Measurements from ENCODE around the gene RCBTB1.
"Not testable (repeated sequence)": the region's sequence is repeated elsewhere in the genome, so short reads cannot be mapped to it uniquely, and the experiment has no call there.

The RCBTB1 gene

DNA sequence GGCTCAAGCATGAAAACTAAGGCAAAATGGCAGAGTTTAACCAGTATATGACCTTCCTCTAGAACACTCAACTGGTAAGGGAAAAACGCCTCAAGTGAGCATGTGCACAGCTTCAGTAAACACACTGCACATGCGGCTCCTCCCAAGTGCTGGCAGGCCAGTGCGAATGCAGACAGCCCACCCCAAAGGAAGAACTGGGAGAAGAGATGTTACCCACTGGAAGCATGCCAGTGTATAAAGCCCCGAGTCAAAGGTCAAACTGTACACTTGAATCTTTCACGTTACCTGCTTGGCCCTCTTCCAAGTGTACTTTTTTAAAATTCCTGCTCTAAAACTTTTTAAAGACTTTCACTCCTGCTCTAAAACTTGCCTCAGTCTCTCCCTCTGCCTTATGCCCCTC, 19.2 kb upstream of the RCBTB1 start:
- no peak for DNase-seq

DNA sequence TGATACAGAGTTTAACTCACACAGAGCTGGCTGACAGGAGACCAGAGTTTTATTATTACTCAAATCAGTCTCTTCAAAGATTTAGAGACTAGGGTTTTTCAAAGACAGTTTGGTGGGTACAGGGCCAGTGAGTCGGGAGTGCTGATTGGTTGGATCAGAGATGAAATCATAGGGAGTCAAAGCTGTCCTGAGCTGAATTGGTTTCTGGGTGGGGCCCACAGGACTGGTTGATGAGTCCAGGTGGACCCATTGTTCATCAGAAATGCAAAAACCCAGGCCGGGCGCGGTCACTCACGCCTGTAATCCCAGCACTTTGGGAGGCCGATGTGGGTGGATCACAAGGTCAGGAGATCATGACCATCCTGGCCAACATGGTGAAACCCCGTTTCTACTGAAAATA, 17.3 kb upstream of the RCBTB1 start:
- not testable (repeated sequence) for DNase-seq

DNA sequence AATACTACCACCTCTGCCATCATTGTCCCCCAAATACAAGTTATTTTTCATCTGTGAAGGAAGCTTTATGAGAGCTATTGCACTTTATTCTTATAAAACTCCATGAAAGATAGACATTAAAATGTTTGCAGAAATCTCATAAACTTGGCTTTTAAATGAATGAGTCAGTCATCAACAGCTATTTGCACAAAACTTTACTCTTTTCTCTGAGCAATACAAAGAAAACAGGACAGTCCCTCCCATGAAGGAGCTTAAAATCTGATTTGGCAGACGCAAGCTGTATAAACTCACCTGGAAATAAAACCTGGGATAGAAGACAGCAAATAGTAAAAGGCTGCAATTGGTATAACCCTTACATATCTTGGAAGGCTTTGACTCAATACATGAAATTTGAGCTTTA, 16.6 kb upstream of the RCBTB1 start:
- no peak for DNase-seq

DNA sequence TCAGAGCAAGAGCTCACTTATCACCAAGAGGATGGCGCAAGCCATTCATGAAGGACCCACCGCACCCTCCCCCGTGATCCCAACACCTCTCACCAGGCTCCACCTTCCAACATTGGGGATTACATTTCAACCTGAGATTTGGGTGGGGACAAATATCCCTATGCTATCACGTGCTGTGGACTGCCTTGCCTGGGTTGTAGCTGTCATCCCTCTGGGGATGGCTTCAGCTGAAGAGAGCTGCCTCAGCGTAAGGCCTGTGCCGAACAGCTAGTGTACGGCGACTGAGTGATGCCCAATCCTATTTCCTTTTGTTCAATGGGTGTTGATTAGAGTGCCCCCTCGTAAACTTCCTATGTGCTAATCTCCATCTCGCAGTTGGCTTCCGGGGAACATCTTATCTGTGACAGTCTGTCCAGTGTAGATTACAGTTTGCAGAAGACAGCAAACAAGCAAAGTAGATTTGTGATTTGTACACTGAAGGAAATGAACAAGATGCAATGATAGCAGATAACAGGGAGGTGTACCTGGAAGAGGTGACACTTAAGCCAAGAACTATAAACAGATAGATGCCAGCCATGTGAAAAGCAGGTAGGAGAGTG, 11.8 kb upstream of the RCBTB1 start:
- no peak for DNase-seq

DNA sequence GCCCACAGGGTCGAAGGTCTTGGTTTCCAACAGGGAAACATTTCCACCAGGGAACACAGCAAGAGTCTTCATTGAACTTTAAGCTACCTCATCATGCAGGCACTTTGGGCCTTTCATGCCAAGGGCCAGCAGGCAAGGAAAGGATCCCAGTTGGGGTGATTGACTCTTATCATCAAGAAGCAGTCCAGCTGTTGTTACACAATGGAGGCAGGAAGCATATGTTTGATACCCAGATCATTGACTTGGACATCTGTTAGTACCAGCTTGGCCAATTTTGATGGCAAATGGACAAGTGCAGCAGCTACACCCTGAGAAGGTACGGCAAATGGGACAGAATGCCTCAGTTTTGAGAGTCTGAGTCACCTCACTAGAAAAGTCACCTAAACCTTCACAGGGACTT, 10.9 kb upstream of the RCBTB1 start:
- DNase-seq: no peak

DNA sequence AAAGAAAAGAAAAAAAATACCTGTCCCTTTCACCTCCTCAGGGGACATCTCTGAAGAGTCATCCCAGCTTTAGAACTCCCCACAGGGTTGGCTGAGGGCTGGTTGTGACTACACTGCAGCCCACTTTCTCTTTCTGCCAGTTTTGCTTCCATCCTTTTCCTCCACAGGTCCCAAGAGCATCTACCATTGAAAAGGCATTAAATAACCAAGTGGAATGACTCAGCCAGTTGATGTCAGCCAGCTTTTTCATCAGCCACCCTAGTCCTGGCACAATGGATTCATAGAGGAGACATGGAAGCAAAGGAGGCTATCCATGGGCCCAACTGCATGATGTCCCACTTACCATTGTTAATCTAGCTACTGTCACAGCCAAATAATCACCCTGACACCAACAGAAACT, 9.2 kb upstream of the RCBTB1 start:
- DNase-seq: no peak

DNA sequence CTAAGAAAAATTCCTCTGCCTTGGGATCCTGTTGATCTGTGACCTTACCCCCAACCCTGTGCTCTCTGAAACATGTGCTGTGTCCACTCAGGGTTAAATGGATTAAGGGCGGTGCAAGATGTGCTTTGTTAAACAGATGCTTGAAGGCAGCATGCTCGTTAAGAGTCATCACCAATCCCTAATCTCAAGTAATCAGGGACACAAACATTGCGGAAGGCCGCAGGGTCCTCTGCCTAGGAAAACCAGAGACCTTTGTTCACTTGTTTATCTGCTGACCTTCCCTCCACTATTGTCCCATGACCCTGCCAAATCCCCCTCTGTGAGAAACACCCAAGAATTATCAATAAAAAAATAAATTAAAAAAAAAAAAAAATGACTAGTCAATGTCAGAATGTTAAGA, 8.5 kb upstream of the RCBTB1 start:
- DNase-seq: not testable (repeated sequence)

DNA sequence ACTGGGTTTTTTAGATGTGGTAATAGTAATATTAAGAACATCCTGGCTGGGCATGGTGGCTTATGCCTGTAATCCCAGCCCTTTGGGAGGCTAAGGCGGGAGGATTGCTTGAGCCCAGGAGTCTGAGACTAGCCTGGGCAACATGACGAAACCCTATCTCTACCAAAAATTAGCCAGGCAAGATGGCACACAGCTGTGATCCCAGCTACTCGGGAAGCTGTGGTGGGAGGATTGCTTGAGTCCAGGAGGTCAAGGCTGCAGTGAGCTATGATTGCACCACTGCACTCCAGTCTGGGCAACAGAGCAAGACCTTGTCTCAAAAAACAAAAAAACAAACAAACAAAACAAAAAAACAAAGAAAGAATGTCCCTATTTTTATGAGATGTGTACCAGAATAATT, 5.4 kb upstream of the RCBTB1 start:
- not testable (repeated sequence) for DNase-seq

DNA sequence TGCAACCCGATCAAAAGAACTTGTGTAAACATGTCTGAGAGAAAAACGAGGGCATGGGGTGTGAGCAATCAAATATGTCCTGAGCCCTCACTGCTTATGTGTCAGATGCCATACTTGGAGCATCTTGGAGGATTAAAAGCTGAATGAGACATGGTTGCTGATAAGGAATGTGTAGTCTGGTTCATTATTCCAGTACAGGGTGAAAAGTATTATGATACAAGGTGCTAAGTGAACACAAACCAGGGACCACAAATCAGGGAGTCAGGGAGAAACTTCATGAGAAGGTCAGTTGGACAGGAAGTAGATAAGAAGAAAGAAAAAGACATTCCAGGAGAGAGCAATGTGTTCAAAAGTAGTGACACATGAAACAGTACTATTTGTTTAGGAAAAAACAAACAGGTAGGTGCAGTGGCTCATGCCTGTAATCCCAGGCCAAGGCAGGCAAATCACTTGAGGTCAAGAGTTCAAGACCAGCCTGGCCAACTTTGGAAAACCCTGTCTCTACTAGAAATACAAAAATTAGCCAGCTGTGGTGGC, 2.0 kb upstream of the RCBTB1 start:
- DNase-seq: no peak

DNA sequence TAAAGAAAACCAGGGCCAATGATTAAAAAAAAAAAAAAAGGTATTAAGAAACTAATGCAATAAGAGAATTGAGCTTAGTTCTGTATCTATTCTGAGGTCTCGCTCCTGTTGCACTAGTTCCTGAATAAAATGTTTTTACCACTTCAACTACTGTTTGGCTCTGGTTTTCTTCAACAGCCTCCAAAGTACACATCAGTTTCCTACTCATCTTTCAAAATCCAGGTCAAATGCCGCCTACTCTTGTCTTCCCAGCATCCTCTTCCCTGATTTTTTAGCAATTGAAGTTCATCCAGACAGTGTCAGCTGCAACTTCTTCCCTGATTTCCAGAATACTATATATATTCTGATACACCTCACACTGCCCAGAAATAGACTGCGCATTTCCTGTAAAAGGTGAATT, 1.4 kb upstream of the RCBTB1 start:
- no peak for DNase-seq

DNA sequence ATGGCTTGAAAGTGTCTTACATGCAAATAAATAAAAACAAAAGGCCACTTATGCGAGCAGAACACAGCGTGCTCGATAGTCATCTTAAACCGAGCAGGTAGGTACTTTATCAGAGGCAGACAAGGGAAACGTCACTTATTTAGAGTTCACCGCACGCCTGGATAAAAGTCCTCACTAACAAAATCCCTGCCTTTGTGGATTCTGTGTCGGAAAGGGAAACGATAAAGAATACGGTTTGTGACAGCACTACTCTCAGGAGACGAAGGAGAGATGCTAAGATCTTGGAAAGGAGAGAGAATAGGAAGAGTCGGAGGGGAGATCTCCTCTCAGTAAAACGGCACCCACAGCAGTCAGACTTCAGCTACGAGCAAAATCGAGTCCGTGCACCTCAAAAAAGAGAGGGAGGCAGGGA, 581 bp downstream of the RCBTB1 start:
- peak in 5 of 14 donors; percentile 37 to 69 (median 55) for DNase-seq

DNA sequence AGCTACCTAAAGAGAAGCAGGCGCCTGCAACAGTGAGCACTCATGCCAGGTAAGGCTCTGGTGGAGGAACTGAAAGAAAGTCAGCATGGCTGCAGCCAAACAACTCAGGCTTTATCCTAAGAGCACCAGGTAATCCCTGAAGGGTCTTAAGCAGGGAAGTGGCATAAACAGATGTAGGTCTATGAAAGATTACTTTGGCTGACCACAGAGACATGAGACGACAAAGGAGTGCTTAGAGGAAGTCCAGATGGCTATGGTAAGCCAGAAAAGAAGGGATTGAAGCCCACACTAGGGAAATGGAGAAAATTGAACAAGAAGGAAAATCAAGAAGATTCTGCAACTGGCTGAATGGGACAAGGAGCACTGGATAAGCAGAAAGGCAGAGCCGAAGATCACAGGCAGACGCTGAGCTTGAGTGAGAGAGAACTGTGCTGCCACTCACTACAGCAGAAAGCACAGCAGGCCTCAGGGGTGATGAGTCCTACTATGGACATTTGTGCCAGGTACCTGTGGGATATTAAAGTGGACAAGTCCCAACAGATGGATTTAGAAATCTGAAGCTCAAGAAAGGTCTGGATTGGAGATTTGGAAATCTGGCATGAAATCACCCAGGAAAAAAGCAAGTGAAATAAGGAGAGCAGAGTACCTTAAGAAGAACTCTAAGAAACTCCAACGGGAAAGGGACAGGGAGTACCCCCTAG, 4.2 kb downstream of the RCBTB1 start:
- no peak for DNase-seq

DNA sequence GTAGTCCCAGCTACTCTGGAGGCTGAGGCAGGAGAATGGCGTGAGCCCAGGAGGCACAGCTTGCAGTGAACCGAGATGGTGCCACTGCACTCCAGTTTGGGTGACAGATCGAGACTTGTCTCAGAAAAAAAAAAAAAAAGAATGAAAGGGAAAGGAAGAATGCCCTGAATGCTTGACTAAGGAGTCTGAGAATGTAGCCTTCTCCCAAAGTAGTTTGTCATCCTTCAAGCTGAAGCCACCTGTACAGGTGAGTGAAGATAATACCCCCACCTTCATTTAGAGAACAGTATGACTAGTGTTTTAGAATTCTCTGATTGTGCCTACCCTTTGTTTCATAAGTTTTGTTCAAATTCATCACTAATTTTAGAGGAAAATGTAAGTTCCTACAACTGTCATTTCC, 5.9 kb downstream of the RCBTB1 start:
- DNase-seq: no peak

DNA sequence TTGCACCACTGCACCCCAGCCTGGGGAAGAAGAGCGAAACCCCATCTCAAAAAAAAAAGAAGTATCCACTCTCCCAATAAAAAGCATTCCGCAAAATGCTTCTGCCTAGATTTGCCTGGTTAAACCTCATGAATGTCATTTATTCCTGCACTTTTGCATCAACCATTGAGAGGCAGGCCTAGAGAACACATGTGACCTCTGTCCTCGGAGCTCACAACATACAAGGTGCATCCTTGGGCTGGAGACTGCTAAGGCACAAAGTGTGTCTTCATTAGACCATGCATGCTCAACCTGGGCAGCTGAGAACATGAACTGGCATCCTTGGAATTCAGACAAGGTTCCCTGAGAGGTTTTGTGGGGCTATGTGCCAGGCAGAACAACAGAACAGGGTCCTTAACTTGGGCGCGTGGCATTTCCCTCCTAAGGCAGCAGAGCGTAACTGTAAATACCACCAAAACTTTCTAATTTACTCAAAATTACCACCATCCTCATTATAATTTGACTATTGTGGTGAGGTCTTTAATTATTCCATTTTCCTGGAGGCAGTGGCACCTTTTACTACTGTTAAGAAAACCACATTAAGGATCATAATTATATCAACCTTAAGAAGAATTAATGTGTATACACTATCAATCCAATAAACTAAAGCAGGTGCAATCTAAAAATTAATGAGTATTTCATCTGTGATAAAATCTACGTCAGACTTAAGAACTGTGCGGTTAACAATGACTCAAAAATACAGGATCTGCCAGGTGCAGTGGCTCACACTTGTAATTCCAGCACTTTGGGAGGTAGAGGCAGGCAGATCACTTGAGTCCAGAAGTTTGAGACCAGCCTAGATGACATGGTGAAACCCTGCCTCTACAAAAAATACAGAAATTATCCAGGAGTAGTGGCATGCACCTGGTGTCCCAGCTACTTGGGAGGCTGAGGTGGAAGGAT, 13.8 kb downstream of the RCBTB1 start:
- DNase-seq: no peak

DNA sequence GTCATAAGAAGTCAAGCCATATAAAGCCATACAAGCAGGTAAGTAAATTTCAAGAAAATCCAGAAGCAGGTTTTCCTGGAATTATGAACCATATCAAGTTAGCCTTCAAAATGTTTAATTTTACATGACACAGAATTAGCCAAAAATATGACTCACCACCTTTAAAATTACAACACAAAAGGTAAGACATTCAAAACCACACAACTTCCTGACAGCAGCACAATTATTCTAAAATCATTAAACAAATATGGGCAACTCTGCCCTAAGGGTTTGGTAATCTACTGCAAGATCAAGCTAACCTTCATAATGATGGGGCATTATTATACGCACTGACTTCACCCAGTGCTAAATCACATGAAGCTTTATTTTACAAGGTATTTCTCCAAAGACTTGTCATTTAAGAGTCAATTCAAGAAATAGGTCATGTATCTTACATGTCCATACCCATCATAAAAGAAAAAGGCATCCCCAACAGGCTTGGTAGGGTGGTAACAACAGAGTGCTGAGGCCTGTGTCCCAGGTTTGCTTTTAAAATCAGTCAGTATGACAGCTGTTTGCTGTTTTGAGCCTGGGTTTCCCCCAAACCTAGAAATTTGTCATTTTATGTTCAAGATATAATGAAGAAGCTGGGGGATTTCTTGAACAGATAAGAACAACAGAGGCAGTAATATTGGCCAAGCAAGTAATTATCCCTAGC, 15.2 kb downstream of the RCBTB1 start:
- no peak for DNase-seq

DNA sequence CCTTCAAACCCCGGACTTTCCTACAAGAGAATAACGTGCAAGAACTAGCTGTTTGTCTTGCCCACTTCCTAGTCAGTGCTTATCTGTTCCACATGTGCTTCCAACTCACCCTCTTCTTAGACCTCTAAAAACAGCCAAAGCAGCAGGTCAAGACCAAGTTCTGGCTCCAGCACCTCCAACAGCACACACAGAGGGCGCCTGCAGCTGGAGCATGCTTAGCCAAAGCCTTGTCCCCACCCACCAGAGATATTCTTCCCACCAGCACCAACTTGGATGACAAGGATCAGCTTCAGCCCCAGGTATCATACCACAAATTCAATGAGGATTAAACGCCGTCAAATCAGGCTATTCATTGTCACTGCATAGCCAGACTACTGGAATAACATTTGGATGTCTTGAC, 17.9 kb downstream of the RCBTB1 start:
- no peak for DNase-seq

DNA sequence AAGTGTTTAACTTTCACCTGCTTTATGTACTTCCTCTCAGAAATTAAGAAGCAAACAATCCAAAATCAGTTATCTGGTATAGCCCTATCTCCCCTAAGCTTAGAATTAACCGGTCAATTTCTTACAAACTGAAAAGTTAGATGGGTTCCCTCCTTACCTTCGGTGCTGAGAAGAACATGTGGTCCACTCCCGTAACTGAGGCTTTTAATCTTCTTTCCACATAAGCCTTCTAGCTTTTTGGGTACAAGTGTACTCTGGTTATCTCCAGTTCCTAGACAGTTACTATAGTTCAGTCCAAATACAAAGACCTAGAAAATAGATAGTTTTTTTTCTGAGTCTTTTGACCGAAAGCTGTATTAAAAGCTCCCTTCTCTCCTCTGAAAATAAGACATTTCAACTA, 18.9 kb downstream of the RCBTB1 start:
- no peak for DNase-seq

DNA sequence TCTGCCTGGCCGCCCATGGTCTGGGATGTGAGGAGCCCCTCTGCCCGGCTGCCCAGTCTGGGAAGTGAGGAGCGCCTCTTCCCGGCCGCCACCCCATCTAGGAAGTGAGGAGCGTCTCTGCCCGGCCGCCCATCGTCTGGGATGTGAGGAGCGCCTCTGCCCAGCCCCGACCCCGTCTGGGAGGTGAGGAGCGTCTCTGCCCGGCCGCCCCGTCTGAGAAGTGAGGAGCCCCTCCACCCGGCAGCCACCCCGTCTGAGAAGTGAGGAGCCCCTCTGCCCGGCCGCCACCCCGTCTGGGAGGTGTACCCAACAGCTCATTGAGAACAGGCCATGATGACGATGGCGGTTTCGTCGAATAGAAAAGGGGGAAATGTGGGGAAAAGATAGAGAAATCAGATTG, 19.9 kb downstream of the RCBTB1 start:
- not testable (repeated sequence) for DNase-seq

DNA sequence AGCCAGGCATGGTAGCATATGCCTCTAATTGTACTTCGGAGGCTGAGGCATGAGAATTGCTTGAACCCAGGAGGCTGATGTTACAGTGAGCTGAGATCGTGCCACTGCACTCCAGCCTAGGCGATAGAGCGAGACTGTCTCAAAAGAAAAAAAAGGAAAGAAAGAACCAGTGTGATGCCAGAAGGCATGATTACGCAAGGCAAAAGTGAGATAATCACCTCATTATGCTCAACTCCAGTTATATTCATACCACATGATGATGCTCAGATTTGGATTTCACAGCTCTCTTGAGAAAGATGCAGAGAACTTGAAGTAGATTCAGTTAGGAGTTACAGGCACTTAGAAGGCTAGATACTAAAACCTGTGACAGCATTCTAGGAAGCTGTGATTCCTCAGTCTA, 21.8 kb downstream of the RCBTB1 start:
- DNase-seq: no peak

DNA sequence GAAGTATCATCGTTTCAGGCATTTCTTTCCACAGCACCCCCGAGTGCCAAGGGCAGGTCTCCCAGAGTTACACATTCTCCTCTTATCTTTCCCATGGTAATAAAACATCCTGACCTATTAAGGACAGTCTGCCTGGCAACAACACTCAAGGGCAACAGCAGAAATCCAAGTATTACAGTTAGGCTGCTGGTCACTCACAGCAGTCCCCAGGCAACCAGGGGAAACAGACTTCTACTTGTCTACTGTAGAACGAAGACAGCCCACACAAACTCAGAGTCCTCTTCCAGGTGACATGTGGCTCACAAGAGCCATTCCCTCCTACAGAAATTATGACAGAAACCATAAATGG, 24.3 kb downstream of the RCBTB1 start:
- DNase-seq: no peak

DNA sequence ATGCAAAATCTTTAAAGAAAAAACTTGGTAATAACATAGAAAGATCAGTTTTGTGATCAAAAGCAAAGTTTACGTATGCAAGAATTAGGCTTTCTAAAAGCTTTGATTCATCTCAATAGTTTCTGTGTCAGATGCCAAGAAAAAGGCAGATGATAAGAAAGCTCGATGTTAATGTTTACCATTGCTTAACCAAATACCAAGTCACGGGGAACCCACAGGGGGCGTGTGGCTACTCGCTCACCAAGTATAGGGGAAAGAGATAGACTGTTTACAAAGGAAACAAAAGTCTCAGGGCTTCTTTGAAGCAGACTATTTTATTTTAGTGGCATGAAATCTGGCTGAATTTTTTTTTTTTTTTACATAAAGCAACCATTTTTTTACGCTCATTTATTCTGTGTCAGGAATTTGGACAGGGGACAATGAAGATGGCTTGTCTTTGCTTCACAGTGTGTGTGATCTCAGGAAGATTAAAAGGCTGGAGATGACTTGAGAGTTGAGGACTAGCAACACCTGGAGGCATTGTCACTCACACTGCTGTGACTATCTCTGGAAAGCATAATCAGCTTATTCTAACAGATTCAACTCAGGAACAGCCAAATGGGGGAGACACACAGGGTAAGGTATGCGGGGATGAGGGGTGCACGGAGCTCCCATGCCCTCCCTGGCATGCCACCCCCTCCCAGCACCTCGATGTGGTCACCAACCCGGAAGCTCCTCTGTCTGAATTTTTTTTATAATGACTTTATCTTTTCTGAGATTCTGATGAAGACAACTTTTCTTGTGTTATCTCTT, 24.9 kb downstream of the RCBTB1 start:
- no peak for DNase-seq

DNA sequence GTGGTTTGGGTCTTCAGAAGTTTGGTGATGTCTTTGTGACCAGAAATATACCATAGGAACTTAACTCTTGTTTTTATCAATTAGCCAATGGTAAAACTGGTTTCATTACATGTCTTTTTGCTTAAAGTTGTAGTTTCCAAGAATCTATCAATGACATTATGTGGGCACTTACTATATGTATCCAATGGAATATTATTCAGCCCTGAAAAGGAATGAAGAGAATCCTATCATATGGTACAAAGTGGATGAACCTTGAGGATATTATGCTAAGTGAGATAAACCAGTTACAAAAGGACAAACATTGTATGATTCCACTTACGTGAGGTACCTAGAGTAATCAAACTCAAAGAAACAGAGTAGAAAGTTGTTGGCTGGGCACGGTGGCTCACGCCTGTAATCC, 26.4 kb downstream of the RCBTB1 start:
- DNase-seq: no peak

All from C1 segment of cervical spinal cord (tissue), 14 donors.